ENCODE data around the gene ATR. TPM values are rescaled to one million over a fixed set of nuclear protein-coding genes. Genes with fewer than 3 reads are reported as not detected.

Gene ATR
- 14.2 to 30.8 TPM (median 20.0 TPM) in 3 replicates for polyA plus RNA-seq
- 7.0 TPM for polyA plus RNA-seq (2011; ENCODE audit: low read depth)
- polyA plus RNA-seq (2011; cell fraction: cytosol; rRNA removed), result 5.3 and 11.4 TPM in 2 replicates
- polyA plus RNA-seq (2011; cell fraction: nucleus; rRNA removed), result 36.4 and 58.0 TPM in 2 replicates
- polyA plus RNA-seq (2012; ENCODE audit: low replicate concordance), result 9.9 and 18.1 TPM in 2 replicates
- polyA minus RNA-seq, result 10.0 to 51.3 TPM (median 29.6 TPM) in 3 replicates
- 16.7 TPM for polyA minus RNA-seq (2011; cell fraction: cytosol; rRNA and poly(A)+ RNA removed)
- 47.1 and 89.4 TPM in 2 replicates for polyA minus RNA-seq (2011; cell fraction: nucleus; rRNA and poly(A)+ RNA removed)

DNA sequence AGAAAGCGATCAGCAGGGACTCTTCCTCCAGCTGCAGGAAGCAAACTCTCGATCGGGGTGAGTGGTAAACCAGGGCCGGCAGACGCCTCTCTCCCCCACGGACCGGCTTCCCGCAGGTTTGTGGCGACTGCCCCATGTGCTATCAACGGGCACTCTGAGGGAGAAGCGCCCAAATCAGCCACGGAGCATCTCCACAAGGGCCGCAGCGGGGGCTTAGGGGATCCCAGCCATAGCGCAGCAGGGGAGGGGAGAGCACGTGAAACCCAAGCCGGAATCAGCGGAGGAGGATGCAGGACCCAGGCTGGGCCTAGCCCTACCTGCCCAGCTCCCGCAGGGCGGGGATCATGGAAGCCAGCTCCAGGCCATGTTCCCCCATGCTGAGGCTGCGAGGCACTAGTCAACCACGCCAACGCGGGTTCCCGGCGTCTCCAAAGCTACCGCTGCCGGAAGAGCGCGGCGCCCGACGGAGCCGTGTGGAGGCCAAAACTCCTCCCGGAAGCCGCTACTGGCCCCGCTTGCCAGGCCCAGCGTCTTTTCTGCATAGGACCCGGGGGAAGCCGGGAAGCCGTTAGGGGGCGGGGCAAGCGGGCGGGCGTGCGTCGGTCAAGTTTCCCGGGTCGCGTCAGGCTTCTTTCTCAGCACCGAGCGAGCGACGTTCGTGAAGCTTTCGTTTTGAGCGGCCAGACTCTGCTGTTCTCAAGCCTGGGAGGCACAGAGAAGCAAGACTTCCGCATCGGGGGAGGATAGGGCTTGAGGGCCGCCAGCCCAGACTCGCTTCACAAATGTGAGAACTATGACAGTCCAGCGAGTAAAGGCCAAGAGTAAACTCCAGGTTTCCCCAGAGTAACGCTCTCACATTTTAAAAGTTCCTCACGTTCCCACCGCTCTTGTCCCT lies at the start of gene ATR:
TSS of gene ATR (minus strand) at position 405 of the 895 bp plus-strand sequence. CDS start at position 376, 29 bp downstream.
- Histone ChIP-seq H3K27me3 (ENCODE audit: control insufficient read depth, extremely low read depth, insufficient read depth, low read length) (no peaks in the 10 kb centered on the region), H3K9me1 (ENCODE audit: control insufficient read depth, extremely low read depth, insufficient read depth, low read length) (no peaks in the 10 kb centered on the region), H3K36me3 (ENCODE audit: control insufficient read depth in 2 of 2, extremely low read depth in 1 of 2, insufficient read depth in 2 of 2, low read length in 2 of 2) (no peaks in the 10 kb centered on the region), H2AFZ (ENCODE audit: control insufficient read depth, low read length) (peak within 1 kb of the TSS; percentile 95), H3K27ac (ENCODE audit: control insufficient read depth, insufficient read depth, low read length) (peak within 1 kb of the TSS; percentile 91), H3K9me3 (ENCODE audit: control insufficient read depth, low read depth, low read length) (no peaks in the 10 kb centered on the region), H3K4me1 (ENCODE audit: control insufficient read depth, extremely low read depth, insufficient read depth, low read length) (peaks cover 16% of the 10 kb centered on the region), H3K9ac (ENCODE audit: control insufficient read depth, extremely low read depth, insufficient read depth, low read length) (peak within 1 kb of the TSS; percentile 86), H4K20me1 (ENCODE audit: control insufficient read depth, extremely low read depth, insufficient read depth, low read length) (no peaks in the 10 kb centered on the region), H3K4me2 (ENCODE audit: control insufficient read depth, extremely low read depth, insufficient read depth, low read depth, low read length) (peak within 1 kb of the TSS; percentile 97), H3K4me3 (ENCODE audit: control insufficient read depth in 2 of 3, extremely low read depth in 1 of 3, insufficient read depth in 2 of 3, low read depth in 1 of 3, low read length in 3 of 3) (peak within 1 kb of the TSS; percentile 88 to 91 (median 90)), H3K79me2 (ENCODE audit: control insufficient read depth, insufficient read depth, low read length) (peaks cover 46% of the 10 kb centered on the region)
- DNase-seq (ENCODE audit: low read depth, low spot score) (peak; percentile 36), FAIRE-seq (peak; percentile 46)
- TF ChIP-seq EZH2 (IDR thresholded peaks at IDR 0.05; ENCODE audit: low read length), result no peak
- TF ChIP-seq, protein P1, sequence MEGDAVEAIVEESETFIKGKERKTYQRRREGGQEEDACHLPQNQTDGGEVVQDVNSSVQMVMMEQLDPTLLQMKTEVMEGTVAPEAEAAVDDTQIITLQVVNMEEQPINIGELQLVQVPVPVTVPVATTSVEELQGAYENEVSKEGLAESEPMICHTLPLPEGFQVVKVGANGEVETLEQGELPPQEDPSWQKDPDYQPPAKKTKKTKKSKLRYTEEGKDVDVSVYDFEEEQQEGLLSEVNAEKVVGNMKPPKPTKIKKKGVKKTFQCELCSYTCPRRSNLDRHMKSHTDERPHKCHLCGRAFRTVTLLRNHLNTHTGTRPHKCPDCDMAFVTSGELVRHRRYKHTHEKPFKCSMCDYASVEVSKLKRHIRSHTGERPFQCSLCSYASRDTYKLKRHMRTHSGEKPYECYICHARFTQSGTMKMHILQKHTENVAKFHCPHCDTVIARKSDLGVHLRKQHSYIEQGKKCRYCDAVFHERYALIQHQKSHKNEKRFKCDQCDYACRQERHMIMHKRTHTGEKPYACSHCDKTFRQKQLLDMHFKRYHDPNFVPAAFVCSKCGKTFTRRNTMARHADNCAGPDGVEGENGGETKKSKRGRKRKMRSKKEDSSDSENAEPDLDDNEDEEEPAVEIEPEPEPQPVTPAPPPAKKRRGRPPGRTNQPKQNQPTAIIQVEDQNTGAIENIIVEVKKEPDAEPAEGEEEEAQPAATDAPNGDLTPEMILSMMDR (optimal IDR thresholded peaks at IDR 0.05 in 1 of 3, IDR thresholded peaks at IDR 0.05 in 1 of 3, conservative IDR thresholded peaks at IDR 0.05 in 1 of 3; ENCODE audit: extremely low read depth in 1 of 3, insufficient read depth in 2 of 3, low read length in 3 of 3), result no peak
- dilution Hi-C loops (cut with MboI; ENCODE audit: extremely low pct_ligation_motif_present, low sequenced_read_pairs), result no loop called here

DNA sequence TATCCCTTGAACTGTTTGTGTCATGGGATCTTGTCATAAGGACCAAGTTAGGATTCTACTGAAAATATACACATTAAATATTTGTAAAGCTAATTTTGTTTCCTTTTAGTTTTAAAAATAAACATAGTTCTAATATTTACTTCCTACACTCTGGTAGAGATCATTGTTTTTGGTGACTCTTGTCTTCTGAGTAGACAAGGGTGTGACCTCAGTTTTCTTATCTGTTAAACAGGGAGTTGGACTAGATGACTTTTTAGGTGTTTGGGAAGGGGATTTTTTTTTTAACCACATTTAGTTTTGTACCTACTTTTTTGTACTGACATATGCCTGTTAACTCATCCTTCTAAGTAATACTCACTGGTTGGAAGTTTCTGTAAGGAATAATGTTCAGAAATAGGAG lies 48.4 kb upstream of the ATR start:
- Histone ChIP-seq H3K9ac (ENCODE audit: control insufficient read depth, extremely low read depth, insufficient read depth, low read length) (no peak overlapping the region), H3K4me2 (ENCODE audit: control insufficient read depth, extremely low read depth, insufficient read depth, low read depth, low read length) (no peak overlapping the region), H3K27me3 (ENCODE audit: control insufficient read depth, extremely low read depth, insufficient read depth, low read length) (no peaks in the 10 kb centered on the region), H3K4me1 (ENCODE audit: control insufficient read depth, extremely low read depth, insufficient read depth, low read length) (no peaks in the 10 kb centered on the region), H3K79me2 (ENCODE audit: control insufficient read depth, insufficient read depth, low read length) (no peaks in the 10 kb centered on the region), H3K4me3 (ENCODE audit: control insufficient read depth in 2 of 3, extremely low read depth in 1 of 3, insufficient read depth in 2 of 3, low read depth in 1 of 3, low read length in 3 of 3) (no peak overlapping the region), H3K9me1 (ENCODE audit: control insufficient read depth, extremely low read depth, insufficient read depth, low read length) (no peaks in the 10 kb centered on the region), H4K20me1 (ENCODE audit: control insufficient read depth, extremely low read depth, insufficient read depth, low read length) (no peaks in the 10 kb centered on the region), H3K36me3 (ENCODE audit: control insufficient read depth in 2 of 2, extremely low read depth in 1 of 2, insufficient read depth in 2 of 2, low read length in 2 of 2) (no peaks in the 10 kb centered on the region), H2AFZ (ENCODE audit: control insufficient read depth, low read length) (no peak overlapping the region), H3K27ac (ENCODE audit: control insufficient read depth, insufficient read depth, low read length) (no peak overlapping the region), H3K9me3 (ENCODE audit: control insufficient read depth, low read depth, low read length) (no peaks in the 10 kb centered on the region)
- TF ChIP-seq, protein P1 (optimal IDR thresholded peaks at IDR 0.05 in 1 of 3, IDR thresholded peaks at IDR 0.05 in 1 of 3, conservative IDR thresholded peaks at IDR 0.05 in 1 of 3; ENCODE audit: extremely low read depth in 1 of 3, insufficient read depth in 2 of 3, low read length in 3 of 3), result no peak
- TF ChIP-seq EZH2 (IDR thresholded peaks at IDR 0.05; ENCODE audit: low read length), result no peak
- no peak for DNase-seq (ENCODE audit: low read depth, low spot score)
- no peak for FAIRE-seq
- dilution Hi-C loops (cut with MboI; ENCODE audit: extremely low pct_ligation_motif_present, low sequenced_read_pairs), result no loop called here
